HG03039 (cell line): ENCODE data around the gene JPH3.

Source experiments
- ATAC-seq: cut with Tn5 transposase; IDR thresholded peaks from one replicate; pipeline ENCODE4 v1.9.1; 2021; ENCODE audit warnings: mild to moderate bottlenecking, moderate library complexity; ENCODE audit not compliant: unreplicated experiment

The JPH3 gene

DNA sequence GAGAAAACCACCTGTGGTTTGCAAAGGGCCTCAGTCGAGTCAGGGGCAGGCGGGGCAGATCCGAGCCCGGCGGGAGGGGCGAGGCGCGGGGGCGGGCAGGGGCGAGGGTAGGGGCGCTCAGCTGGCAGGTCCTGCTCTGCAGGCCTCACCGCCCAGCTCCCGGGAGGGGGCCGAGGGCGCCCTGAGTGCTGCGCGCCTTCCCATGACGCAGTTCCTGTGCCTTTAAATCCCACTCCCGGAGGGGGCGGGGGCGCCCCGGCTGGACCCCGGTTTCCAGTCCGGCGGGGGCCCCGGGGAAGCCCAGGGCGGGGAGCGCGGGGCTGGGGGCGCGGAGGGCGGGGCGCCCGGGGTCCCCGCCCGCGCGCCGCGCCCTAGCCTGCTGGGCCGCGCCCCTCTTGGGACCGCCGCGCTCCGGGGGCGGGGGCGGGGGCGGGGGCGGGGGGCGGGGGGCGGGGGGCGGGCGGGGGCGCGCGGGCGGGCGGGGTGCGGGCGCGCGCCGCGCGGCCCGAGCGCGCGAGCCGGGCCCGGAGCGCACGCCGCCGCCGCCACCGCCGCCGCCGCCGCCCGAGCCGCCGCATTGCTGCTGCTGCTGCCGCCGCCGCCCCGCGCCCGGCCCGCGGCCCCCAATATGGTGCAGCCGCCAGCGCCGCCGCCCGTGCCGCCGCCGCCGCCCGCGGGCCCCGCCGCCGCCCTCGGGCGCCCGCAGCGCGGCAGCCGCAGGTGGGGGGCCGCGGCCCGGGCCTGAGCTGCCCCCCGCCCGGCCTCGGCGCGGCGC, at the start of gene JPH3:
TSS of gene JPH3 (plus strand) at position 508 of the 775 bp plus-strand sequence. CDS start 639 bp downstream, outside the sequence.
- no peak for ATAC-seq

DNA sequence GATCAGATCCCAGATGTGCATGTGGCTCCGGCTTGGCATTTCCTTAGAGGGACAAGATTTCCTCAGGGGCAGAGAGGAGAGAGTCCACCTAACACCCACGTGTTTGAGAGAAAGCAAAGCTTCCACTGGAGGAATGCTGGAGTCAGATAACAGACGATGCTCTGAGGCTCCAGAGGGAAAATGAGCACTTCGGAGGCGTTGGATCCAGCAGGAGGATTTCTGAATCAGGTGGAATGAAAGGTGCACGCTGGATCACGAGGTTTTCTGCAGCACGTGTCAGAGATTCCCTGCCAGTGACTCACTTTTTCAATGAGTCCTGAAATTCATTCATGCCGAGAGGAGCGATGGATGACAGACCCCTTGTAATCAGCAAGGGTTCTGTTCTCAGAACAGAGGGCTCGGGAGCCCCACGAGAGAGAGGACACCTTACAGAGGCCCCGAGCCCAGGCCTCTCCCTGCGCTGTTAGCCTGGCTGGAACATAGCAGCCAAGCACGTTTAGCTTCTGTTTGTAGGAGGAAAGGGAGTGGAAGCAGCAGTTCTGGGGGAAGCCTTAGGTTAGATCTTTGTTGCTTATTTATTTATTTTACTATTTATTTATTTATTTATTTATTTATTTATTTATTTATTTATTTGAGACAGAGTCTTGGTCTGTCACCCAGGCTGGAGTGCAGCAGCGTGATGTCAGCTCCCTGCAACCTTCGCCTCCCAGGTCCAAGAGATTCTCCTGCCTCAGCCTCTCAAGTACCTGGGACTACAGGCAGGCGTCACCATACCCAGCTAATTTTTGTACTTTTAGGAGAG, 49.3 kb upstream of the JPH3 start:
- ATAC-seq: no peak

DNA sequence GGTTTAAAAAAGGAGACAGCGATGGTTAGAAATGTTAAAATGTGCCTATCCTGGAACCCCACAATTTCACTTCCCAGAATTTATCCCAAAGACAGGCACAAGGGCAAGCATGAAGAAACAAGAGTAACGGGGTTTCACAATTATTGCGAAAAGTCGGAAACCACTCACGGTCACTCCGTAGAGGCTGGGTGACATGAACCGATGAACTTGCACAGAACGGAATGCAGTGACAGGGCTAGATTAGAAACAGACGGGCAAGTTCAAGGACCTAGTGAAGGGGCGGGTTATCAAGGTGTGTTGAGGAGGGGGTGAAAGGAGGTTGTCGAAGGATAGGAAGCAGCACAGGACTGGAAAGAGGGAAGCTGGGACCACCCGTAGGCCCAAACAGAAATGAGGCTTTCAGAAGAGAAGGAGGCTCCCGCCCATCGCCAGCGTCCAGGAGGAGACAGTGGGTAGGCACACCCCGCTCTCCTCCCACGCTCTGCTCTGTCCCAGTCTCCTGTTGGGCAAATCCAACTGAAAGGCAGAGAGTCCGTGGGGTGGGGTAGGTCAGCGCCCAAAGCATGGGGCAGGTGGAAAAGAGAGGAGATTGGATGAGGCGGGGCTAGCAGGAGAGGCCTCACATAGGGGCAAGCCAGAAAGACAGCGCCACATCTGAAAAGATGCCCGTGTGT, 47.4 kb upstream of the JPH3 start:
- ATAC-seq: no peak

DNA sequence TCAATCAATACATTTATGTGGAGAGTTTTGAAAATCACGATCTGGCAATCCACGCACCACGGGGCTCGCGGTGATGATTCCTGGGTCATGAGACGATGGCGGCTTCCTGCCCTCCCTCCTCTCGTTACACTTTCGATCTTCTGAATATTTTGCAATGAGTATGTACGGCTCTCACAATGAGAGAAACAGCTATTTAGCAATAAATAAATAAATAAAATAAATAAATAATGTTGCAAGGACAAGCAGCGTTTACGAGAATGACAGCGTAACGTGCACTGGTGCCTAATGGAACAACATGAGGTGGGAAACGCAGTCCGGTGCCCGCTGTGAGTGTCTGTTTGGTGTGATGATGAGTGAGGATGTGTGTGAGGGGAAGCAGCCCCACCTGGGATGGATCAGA, 46.7 kb upstream of the JPH3 start:
- no peak for ATAC-seq

DNA sequence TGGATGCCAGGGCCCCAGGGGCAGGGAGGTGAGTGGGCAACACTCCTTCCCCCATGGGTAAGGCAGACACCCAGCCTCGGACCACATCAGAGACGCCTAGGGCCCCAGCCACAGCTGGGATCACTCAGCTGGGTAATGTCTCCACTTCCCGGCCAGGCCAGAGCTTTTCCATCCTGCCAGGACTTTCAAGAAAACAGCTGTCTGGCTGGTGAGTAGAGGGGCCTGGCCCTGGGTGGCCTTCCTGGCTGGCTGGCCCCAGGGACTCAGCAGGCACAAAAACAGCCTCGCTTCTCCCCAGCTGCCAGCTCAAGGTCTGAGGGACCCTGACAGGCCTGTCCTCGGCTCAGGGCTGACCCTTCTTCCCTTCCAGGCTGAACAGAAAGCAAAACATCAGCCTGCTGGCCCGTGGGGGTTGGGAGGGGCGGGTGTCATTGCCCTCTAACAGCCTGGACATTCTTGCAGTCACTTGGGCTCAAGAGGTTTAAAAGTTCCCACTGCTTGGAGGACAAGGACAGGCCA, 45.3 kb upstream of the JPH3 start:
- ATAC-seq: no peak

DNA sequence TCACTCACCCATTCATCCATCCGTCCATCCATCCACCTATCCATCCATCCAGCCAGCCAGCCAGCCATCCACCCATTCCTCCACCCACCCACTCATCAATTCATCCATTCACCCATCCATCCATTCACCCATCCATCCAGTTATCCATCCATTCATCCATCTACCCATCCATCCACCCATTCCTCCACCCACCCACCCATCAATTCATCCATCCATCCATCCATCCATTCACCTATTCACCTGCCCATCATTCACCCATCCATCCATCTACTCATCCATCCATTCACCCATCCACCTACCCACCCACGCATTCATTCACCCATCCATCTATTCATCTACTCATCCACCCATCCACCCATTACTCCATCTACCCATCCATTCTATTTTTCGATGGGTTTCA, 43.6 kb upstream of the JPH3 start:
- no peak for ATAC-seq

DNA sequence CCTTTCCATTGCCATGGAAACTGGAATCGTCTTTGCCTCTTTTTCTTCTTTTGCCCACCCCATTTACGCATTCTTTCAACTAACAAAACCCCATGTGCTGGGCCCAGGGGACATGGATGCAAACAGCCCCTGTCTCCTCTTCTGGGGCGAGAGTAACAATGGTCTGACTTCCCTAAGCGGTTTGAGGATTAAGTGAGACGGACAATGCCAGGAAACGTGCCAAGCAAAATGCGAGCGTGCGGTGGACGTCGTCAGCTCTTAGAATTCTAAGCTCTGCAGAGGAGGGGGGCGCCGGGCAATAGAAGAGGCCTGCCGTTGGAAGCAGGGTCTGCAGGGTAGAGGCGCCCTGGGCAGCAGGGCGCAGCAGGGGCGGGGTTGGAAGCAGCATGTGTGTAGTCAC, 42.4 kb upstream of the JPH3 start:
- no peak for ATAC-seq

DNA sequence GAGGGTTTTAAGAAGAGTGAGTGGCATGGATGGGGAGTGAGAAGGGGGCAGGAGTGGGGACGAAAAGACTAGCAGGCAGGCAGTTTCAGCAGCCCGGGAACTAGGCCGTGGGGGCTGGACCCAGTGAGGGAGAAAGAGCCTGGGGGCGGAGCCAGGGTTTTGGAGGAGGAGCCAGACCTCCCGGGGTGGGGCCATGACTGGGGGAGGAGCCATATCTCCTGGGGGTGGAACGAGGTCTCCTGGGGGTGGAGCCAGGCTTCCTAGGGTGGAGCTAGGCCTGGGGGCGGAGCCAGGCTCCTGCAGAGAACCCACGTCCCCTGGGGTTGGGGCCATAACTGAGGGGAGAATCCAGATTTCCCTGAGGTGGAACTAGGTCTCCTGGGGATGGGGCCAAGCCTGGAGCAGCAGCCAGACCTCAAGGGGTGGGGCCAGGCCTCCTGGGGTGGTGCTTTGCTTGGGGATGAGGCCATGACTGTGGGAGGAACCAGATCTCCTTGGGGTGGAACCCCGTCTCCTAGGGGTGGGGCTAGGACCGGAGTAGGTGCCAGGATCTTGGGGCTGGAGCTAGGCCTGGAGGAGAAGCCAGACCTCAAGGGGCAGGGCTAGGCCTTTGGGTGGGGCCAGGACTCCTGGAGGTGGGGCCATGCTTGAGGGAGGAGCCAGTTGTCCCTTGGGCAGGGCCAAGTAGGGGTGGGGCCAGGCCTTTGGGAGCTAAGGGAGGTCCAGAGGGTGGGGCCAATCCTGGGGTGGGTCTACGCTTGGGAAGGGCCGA, 41.7 kb upstream of the JPH3 start:
- ATAC-seq: no peak

DNA sequence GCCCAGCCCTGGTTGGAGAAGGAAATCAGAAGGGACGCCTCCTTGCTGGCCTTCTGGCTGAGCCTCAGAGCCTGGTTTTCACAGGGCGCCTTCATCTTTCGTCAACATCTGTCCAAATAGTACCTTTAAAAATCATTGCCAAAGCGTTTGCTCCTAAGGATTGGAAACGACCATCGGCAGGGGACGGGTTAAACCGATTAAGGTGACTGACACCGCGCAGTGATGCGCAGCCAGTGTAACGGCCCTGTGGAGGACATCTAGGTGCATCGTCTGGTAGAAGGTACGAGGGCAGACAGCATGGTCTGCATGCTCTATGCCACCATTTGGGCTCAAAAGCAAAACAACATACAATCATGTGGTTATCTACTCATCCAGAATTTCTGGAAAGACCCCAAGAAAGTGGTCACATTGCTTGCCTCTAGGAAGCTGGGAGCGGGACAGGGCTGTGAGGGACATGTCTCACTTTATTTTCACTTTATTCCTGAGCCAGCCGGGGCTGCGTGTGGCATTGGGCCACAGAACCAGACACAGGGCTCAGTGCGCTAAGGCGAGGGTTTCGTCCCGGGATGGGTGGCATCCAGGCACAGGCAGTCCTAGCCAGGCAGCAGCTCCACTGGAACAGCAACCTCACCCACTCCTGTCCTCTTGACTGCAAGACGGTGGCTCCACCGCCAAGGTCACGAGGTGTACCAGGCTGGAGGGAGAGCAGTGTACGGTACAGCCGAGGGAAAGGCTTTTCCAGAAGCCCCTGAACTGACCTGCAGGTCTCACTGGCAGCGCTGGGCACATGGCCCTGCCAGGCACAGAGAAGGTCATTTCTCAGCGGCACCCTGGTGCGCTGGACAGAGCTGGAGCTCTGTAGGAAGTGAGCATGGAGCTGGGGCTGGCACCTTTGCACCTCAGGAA, 40.9 kb upstream of the JPH3 start:
- no peak for ATAC-seq

DNA sequence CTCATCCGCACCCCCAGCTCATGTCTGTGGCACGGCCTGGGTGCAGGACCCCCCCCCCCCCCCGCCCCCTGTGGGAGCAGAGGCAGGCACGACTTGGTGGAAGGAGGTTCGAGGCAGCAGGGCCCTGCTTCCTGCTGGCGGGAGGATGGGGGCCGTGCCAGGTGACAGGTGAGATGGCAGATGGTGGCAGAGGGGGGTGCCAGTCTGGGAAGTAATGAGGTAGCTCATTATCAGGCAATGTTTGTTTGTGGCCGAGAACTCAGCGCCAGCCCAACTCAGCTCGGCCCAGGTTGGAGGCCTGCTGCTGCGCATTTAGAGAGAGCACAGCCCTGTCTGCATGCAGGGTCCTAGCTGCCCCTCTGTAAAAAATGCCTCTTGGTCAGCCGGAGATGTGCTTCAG, 40.1 kb upstream of the JPH3 start:
- ATAC-seq: no peak

DNA sequence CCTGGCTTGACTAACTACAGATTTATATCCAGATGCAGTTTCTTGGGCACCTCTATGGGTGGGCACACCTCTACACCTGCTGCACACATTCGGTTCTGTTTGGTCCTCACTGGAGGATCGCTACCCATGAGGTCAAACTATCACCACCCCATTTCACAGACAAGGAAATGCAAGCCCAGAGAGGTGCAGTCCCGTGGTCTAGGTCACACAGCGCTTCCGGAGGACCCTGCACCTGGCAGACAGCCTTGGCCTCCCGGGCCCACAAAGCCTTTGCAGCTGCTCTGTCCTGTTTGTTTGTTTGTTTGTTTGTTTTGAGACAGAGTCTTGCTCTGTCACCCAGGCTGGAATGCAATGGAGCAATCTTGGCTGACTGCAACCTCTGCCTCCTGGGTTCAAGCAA, 39.3 kb upstream of the JPH3 start:
- ATAC-seq: no peak

DNA sequence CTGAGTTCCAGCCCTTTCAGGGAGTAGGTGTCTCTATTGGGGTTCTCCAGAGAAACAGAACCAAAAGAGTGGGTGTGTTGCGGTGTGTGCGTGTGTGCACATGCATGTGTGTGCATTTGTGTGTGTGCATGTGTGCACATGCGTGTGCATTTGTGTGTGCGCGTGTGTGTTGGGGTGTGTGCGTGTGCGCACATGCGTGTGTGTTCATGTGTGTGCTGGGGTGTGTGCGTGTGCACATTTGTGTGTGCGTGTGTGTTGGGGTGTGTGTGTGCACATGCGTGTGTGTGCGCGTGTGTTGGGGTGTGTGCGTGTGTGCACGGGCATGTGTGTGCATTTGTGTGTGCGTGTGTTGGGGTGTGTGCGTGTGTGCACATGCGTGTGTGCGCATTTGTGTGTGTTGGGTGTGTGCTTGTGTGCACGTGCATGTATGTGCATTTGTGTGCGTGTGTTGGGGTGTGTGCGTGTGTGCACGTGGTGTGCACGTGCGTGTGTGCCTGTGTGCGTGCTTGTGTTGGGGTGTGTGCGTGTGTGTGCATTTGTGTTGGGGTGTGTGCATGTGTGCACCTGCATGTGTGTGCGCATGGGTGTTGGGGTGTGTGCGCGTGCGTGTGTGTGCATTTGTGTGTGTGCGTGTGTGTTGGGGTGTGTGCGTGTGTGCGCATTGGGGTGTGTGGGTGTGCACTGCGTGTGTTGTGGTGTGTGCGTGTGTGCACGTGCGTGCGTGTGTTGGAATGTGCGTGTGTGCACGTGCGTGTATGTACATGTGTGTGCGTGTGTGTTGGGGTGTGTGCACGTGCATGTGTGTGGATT, 38.4 kb upstream of the JPH3 start:
- ATAC-seq: no peak

DNA sequence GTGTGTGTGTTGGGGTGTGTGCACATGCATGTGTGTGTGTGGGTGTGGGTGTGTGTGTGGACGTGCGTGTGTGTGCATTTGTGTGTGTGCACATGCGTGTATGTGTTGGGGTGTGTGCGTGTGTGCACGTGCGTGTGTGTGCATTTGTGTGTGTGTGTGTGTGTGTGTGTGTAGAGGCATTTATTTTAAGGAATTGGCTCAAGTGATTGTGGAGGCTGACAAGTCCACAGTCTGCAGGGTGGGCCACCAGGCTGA, 37.9 kb upstream of the JPH3 start:
- no peak for ATAC-seq

DNA sequence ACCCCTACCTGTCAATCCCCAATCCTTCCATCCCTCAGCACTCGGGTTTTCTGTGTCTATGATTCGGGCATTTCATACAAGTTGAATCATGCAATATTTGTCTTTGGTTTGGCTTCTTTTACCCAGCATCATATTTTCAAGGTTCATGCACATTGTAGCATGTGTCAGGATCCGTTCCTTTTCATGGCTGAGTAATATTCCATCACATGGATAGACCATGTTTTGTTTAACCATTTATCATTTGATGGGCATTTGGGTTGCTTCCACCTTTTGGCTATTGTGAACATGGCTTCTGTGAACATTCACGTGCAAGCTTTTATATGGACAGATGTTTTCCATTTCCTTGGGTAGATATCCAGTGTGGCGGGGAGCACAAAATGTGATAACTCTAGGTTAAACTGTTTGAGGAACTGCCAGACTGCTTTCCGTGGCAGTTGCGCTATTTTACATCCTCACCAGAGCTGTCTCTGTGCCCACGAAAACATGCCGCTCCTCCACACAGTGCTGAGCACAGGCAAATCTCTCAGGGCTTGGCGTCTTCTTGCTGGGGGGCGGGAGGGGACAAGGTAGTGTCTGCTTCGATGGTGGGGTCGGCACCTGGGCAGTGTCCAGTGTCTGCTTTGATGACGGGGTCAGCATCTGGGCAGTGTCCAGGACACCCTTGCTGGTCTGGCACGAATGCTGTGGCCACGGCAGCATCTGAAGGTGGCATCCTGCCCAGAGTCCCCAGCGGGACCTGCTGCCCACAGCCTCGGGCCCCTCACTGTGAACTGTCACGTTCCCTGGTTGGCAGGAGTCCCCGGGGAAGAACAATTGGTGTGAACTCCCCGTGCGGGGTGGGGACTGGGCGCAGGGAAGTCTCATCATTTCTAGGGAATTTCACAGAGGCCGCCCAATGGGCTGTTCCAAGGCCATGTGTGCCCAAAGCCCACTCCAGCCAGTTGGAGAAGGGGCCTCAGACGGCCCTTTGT, 32.4 kb upstream of the JPH3 start:
- no peak for ATAC-seq

DNA sequence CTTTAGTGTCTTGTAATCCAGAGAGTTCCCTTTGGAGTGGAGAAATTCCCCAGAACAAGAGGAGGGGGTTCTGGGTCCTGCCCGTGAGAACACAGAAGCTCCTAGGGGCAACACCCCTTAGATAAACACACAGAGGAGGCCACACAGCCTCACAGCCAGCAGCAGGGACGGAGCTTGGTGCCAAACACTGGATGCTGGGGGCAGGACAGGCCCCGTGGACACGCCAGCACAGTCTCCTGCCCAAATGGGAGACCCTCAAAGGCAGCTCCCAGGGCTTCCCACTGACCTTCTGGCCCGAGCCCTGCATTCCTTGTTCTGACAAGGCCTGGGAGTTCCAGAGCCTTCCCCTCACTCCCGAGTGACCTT, 31.8 kb upstream of the JPH3 start:
- ATAC-seq: no peak

DNA sequence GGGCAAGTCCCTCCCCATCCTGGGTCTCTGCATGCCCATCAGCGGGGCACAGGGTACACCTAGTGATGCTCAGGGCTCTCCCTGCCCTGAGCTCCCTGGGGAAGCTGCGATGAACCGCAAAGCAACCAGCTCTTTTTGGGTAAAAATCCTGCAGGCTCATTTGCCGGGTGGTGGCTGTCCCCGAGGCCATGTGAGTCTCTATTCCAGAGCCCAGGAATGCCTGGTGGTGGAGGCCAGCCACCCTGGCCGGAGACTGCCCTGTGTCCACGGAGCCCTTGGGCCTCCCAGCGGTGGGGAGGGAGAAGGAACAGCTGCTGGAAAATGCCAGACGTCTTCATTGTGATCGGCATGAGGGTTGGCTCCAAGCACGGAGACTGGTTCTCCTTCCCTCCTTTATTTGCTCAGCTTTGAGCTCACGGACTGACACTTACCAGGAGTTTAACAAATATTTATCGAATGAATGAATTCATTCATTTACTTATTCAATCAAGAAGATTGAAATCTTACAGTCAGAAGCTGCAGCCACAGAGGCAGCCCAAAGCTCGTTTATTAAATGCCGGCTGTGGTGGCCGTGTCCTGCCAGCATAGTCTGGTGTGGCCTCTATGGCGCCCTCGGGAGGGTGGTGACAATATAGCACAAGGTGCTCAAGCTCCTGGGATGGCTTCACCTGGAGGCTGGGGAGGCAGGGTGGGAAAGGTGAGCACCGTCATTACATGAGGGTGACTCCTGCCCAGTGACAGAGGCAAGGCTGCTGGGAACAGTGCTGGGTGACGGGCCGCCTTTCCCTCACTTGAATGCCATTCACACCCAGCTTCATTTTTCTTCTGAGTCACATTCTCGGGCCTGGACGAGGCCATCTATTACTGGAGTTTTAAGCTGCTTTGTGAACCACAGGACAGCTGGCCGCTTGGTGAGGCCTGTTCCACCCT, 31.1 kb upstream of the JPH3 start:
- ATAC-seq: no peak

DNA sequence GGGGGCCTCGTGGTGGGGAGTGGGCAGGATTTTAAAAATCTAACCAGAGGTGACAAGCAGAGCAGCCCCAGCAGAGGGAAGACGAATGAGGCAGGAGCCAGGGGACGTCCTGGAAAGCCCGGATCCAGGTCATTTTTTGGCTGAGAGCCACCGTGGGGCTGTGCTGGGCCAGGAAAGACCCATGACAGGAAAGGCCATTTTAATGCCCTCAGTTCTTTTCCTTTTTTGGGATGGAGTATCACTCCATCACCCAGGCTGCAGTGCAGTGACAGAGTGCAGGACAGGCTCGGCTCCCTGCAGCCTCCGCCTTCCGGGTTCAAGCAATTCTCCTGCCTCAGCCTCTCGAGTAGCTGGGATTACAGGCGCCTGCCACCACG, 30.5 kb upstream of the JPH3 start:
- no peak for ATAC-seq
